HepG2 (cell line): ENCODE results near the gene THUMPD1. TPM values are rescaled to one million over a fixed set of nuclear protein-coding genes. Genes with fewer than 3 reads are reported as not detected.

Experiments
- ADNP ChIP-seq: sonication (generic); formaldehyde crosslinking; IDR thresholded peaks from 2 replicates; pipeline ENCODE4 v1.4.0; 2020; ENCODE audit warnings: missing genetic modification reagents
- AKNA ChIP-seq: sonication (generic); formaldehyde crosslinking; IDR thresholded peaks from 2 replicates; pipeline ENCODE4 v1.4.0; 2020; ENCODE audit warnings: missing genetic modification reagents, borderline replicate concordance
- ARNT ChIP-seq: fragments of 450-650 bp; IDR thresholded peaks from 2 replicates; pipeline ENCODE4 v1.6.1; 2017
- CHD4 ChIP-seq: fragments of 200-600 bp; sonication (generic); IDR thresholded peaks from 2 replicates; pipeline ENCODE4 v1.7.0; 2017; ENCODE audit warnings: mild to moderate bottlenecking, low read length, borderline replicate concordance
- FOXK1 ChIP-seq: sonication (generic); formaldehyde crosslinking; IDR thresholded peaks from 2 replicates; pipeline ENCODE4 v1.4.0; 2020; ENCODE audit warnings: low read depth, missing genetic modification reagents, borderline replicate concordance
- GATAD2A ChIP-seq: IDR thresholded peaks from 2 replicates; pipeline ENCODE4 v1.6.1; 2016
- HDAC1 ChIP-seq: sonication (generic); formaldehyde crosslinking; IDR thresholded peaks from 2 replicates; pipeline ENCODE4 v1.5.1; 2020; ENCODE audit warnings: mild to moderate bottlenecking, missing genetic modification reagents
- HMGA1 ChIP-seq: sonication (generic); formaldehyde crosslinking; conservative IDR thresholded peaks from 2 replicates; pipeline ENCODE4 v1.4.0; 2020; ENCODE audit warnings: missing genetic modification reagents
- HNRNPK ChIP-seq: fragments of 200-400 bp; formaldehyde crosslinking; IDR thresholded peaks from 2 replicates; pipeline ENCODE4 v1.6.1; 2018; ENCODE audit warnings: low read length, low read depth, moderate library complexity, mild to moderate bottlenecking; ENCODE audit not compliant: poor library complexity, severe bottlenecking
- IRX3 ChIP-seq: sonication (generic); formaldehyde crosslinking; IDR thresholded peaks from 2 replicates; pipeline ENCODE4 v1.8.1; 2023; ENCODE audit warnings: mild to moderate bottlenecking, low read depth, missing genetic modification reagents, borderline replicate concordance
- KLF13 ChIP-seq: sonication (generic); formaldehyde crosslinking; IDR thresholded peaks from 2 replicates; pipeline ENCODE4 v1.4.0; 2020; ENCODE audit warnings: mild to moderate bottlenecking, missing genetic modification reagents
- NBN ChIP-seq: fragments of 450-650 bp; conservative IDR thresholded peaks from 2 replicates; pipeline ENCODE4 v1.6.1; 2017
- NKX3-1 ChIP-seq: sonication (generic); formaldehyde crosslinking; IDR thresholded peaks from 2 replicates; pipeline ENCODE4 v1.5.0; 2020; ENCODE audit warnings: missing genetic modification reagents
- STAG1 ChIP-seq: sonication (generic); formaldehyde crosslinking; IDR thresholded peaks from 2 replicates; pipeline ENCODE4 v1.4.0; 2020; ENCODE audit warnings: missing genetic modification reagents
- TEF ChIP-seq: sonication (generic); formaldehyde crosslinking; IDR thresholded peaks from 2 replicates; pipeline ENCODE4 v1.5.0; 2020; ENCODE audit warnings: missing genetic modification reagents
- ZBTB3 ChIP-seq: sonication (generic); formaldehyde crosslinking; IDR thresholded peaks from 2 replicates; pipeline ENCODE4 v1.4.0; 2020; ENCODE audit warnings: low read depth, mild to moderate bottlenecking, moderate library complexity, missing genetic modification reagents, borderline replicate concordance
- ZNF121 ChIP-seq: sonication (generic); formaldehyde crosslinking; IDR thresholded peaks from 2 replicates; pipeline ENCODE4 v1.5.0; 2020; ENCODE audit warnings: mild to moderate bottlenecking, missing genetic modification reagents
- ZNF143 ChIP-seq: sonication (generic); formaldehyde crosslinking; IDR thresholded peaks from 2 replicates; pipeline ENCODE4 v1.4.0; 2020; ENCODE audit warnings: missing genetic modification reagents
- ZNF232 ChIP-seq: sonication (generic); formaldehyde crosslinking; IDR thresholded peaks from 2 replicates; pipeline ENCODE4 v1.4.0; 2020; ENCODE audit warnings: missing genetic modification reagents, borderline replicate concordance
- ZNF337 ChIP-seq: sonication (generic); formaldehyde crosslinking; IDR thresholded peaks from 2 replicates; pipeline ENCODE4 v1.5.1; 2020; ENCODE audit warnings: missing genetic modification reagents, low read depth, mild to moderate bottlenecking, borderline replicate concordance
- ZNF598 ChIP-seq: sonication (generic); formaldehyde crosslinking; IDR thresholded peaks from 2 replicates; pipeline ENCODE4 v1.5.1; 2020; ENCODE audit warnings: mild to moderate bottlenecking, missing genetic modification reagents, borderline replicate concordance
- ZNF670 ChIP-seq: sonication (generic); formaldehyde crosslinking; IDR thresholded peaks from 2 replicates; pipeline ENCODE4 v1.8.0; 2022; ENCODE audit warnings: mild to moderate bottlenecking, missing genetic modification reagents, borderline replicate concordance
- ZNF790 ChIP-seq: sonication (generic); formaldehyde crosslinking; IDR thresholded peaks from 2 replicates; pipeline ENCODE4 v1.8.0; 2022; ENCODE audit warnings: missing genetic modification reagents, mild to moderate bottlenecking, borderline replicate concordance
- ZNF839 ChIP-seq: sonication (generic); formaldehyde crosslinking; IDR thresholded peaks from 2 replicates; pipeline ENCODE4 v1.4.0; 2020; ENCODE audit warnings: missing genetic modification reagents, mild to moderate bottlenecking, borderline replicate concordance
- polyA plus RNA-seq, 8 experiments: library from polyadenylated mRNA; depleted of rRNA in 3 of 8; stranded (reverse) in 7 of 8; unstranded in 1 of 8; fragments of >200 nt; fragmentation: Illumina TruSeq in 4 of 8; extraction: Trizol in 4 of 8; gene quantifications; 2 replicates each; pipeline versions ENCODE4 v1.2.1 to v1.2.3, GENCODE V29; 2011 to 2016; ENCODE audit warnings: low read depth in 4 of 8, missing spikeins in 1 of 8, mixed read lengths in 1 of 8; ENCODE audit not compliant: insufficient read depth in 1 of 8
- total RNA-seq, 5 experiments: library from RNA; depleted of rRNA; stranded (reverse); fragments of >200 nt; fragmentation: Illumina TruSeq; extraction: Trizol; gene quantifications; 2 replicates each; pipeline ENCODE4 v1.2.3, GENCODE V29; 2016; ENCODE audit warnings: low read depth in 1 of 5
- TF ChIP-seq, protein P1 (sequence below): sonication (generic); formaldehyde crosslinking; IDR thresholded peaks from 2 replicates; pipeline ENCODE4 v1.8.0; 2022; ENCODE audit warnings: mild to moderate bottlenecking, missing genetic modification reagents; ENCODE audit not compliant: insufficient replicate concordance

THUMPD1 gene
- total and polyA plus RNA-seq, 2 of the 13 experiments (the other 11 are each of a cell fraction or from before 2014, with no cell fraction given): 22.7 to 69.1 TPM

- TF ChIP-seq ZBTB3 (CRISPR knock-in tag) (no peak), ZNF121 (CRISPR knock-in tag) (peak; percentile 87), NKX3-1 (CRISPR knock-in tag) (no peak), ADNP (CRISPR knock-in tag) (no peak), IRX3 (CRISPR knock-in tag) (0 out of 2 replicates have a peak, but pooled peaks have one; percentile 21), ZNF839 (no peak), ZNF232 (peak; percentile 59), NBN (no peak), ZNF143 (CRISPR knock-in tag) (no peak), HMGA1 (CRISPR knock-in tag) (no peak), HDAC1 (no peak), HNRNPK (no peak), ZNF670 (0 out of 2 replicates have a peak, but pooled peaks have one; percentile 39), CHD4 (no peak), FOXK1 (CRISPR knock-in tag) (peak; percentile 41; the same call in 1 of the 2 replicates), ZNF598 (no peak), ZNF790 (CRISPR knock-in tag) (no peak), ARNT (no peak), KLF13 (CRISPR knock-in tag) (no peak), GATAD2A (CRISPR knock-in tag) (no peak), TEF (CRISPR knock-in tag) (no peak), STAG1 (CRISPR knock-in tag) (peak; percentile 2; the same call in 1 of the 2 replicates), ZNF337 (CRISPR knock-in tag) (no peak), AKNA (CRISPR knock-in tag) (no peak)
- TF ChIP-seq, protein P1, sequence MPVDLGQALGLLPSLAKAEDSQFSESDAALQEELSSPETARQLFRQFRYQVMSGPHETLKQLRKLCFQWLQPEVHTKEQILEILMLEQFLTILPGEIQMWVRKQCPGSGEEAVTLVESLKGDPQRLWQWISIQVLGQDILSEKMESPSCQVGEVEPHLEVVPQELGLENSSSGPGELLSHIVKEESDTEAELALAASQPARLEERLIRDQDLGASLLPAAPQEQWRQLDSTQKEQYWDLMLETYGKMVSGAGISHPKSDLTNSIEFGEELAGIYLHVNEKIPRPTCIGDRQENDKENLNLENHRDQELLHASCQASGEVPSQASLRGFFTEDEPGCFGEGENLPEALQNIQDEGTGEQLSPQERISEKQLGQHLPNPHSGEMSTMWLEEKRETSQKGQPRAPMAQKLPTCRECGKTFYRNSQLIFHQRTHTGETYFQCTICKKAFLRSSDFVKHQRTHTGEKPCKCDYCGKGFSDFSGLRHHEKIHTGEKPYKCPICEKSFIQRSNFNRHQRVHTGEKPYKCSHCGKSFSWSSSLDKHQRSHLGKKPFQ: no peak
Observed at GRCh38 chr16:20740901-20741521, 607 bp downstream of the THUMPD1 start (continued).
